GM21528 (cell line): ENCODE data around the gene GNPTG.

Experiments used
- ATAC-seq: cut with Tn5 transposase; IDR thresholded peaks from one replicate; pipeline ENCODE4 v1.9.1; 2021; ENCODE audit warnings: mild to moderate bottlenecking, moderate library complexity; ENCODE audit not compliant: unreplicated experiment, low FRiP score

GNPTG gene

DNA sequence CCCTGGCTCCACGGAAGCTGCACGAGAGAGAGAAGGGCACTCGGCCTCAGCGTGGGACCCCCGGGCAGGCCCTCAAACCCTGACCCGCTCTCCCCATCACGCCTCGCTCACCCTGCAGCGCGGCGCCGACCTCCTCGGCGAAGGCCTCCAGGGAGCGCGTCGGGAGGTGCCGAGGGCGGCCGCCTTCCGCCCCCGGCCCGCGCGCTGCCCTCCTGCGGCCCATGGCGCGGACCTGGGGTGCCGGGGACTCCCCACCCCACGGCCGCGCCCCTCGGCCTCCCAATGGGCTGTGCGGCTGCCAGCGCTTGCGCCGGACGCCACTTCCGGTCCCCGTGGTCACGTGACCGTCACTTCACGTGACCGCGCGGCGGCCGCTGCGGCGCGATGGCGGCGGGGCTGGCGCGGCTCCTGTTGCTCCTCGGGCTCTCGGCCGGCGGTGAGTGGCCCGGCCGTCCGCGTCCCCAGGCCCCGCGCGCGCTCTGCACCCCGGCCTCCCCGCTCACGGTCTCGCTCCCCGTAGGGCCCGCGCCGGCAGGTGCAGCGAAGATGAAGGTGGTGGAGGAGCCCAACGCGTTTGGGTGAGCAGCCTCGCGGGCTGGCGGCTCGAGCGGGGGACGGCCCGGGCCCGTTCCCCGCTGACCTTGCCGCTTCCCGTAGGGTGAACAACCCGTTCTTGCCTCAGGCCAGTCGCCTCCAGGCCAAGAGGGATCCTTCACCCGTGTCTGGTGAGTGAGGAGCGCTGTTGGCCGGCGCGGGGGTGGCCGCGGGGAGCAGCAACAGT lies at the start of gene GNPTG, which contains the start of gene TSR3:
Gene GNPTG, plus strand, starts transcription at position 350 of the 781 bp plus-strand sequence. Its CDS starts 35 bp downstream, at position 385.
Gene TSR3, minus strand, starts transcription at position 297 of the 781 bp plus-strand sequence. Its CDS starts 74 bp downstream, at position 223.
- ATAC-seq: peak; percentile 54

DNA sequence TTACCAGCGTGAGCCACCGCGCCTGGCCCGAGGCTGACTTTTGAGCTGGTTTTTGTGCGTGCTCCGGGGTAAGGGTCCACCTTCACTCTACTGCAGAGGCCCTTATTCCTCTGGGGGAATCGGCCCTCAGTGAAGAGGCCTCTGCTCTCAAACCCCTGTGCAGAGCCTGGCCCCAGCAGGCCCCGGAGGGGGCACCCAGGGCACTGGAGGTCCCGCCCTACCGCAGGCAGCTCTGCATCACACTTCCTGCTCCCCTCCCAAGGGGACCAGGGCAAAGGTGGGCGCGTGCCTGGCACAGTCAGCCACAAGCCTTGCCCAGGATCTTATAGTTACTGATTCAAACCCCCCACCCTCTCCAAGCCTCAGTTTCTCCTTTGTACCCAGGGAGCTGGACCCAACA lies 45.9 kb upstream of the GNPTG start:
- no peak for ATAC-seq

DNA sequence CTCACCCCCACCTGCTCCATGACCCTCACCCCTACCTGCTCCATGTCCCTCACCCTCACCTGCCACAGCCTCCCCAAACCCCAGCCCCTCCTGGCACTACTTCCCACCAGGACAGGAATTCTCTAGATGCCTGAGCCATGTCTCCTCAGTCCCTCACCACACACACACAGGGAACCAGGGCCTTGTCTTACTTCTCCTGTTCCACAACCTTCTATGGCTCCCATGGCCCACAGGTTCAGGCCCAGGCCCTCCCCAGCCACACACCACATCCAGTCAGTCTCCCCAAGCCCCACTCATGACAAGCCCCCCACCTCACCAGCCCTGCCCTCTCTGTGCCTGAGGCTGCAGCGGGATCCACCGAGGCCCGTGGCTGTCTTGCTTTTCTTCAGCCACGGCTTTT lies 45.4 kb upstream of the GNPTG start:
- no peak for ATAC-seq

DNA sequence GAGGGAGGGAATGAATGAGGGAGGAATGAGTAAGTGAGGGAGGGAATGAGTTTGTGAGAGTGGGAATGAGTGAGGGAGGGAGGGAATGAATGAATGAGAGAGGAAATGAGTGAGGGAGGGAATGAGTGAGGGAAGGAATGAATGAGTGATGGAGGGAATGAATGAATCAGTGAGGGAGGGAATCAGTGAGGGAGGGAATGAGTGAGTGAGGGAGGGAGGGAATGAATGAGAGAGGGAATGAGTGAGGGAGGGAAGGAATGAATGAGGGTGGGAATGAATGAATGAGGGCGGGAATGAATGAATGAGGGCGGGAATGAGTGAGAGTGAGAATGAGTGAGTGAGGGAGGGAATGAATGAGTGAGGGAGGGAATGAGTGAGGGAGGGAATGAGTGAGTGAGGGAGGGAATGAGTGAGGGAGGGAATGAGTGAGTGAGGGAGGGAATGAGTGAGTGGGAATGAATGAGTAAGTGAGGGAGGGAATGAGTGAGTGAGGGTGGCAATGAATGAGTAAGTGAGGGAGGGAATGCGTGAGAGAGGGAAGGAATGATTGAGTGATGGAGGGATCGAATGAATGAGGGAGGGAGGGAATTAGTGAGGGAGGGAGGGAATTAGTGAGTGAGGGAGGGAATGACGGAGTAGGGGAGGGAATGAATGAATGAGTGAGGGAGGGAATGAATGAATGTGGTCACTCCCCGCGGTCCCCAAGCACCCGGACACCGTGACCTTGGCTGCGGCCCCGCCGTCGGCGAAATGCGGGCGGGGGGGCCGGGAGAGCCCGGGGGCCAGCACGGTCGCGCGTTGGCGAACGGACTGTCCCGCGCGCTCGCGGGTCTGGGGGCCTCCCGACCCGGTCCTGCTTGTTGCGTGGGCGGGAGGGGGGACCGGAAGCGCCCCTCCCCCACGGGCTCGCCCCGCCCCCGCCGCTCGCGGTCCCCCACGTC lies 43.4 kb upstream of the GNPTG start:
- peak; percentile 12 for ATAC-seq

DNA sequence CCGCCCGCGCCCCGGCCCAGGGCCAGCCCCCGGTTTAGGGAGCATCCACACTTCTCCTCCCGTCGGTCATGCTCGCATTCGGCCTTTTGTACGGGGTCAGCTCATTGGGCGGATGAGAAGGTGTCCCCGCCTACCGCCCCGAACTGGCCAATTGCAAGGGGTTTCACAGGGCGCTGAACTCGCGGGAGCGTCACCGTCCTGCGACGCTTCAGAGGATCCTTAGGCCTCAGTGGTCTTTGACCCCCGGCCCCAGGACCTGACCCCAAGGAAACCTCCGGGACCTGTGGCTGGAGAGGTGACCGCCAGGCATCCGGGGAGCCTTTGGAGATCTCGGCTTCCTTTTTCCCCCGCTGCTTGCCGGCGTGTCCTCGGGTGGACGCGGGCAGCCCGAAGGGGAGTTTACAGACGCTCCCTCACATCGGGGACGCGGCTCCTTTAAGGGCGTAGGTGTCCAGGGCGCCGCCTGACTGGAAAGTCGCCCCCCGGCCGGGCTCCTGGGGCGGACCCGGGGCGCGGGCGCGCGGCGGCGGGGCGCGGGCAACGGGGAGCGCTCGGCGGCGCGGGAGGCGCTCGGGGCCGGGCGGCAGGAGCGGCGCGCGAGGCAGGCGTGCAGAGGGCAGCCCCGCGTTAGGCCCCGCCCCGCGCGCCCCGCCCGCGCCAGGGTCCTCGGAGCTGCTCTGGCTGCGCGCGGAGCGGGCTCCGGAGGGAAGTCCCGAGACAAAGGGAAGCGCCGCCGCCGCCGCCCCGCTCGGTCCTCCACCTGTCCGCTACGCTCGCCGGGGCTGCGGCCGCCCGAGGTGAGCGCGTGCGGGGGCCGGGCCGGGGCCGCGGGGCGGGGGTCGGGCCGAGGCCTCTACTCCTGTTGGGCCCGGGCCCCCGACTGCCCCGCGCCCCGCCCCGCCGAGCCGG lies 42.5 kb upstream of the GNPTG start, which contains the start of gene UBE2I:
Gene UBE2I, plus strand, starts transcription at position 660 of the 909 bp plus-strand sequence. CDS start 4,395 bp downstream, outside the sequence.
- peak; percentile 56 for ATAC-seq

DNA sequence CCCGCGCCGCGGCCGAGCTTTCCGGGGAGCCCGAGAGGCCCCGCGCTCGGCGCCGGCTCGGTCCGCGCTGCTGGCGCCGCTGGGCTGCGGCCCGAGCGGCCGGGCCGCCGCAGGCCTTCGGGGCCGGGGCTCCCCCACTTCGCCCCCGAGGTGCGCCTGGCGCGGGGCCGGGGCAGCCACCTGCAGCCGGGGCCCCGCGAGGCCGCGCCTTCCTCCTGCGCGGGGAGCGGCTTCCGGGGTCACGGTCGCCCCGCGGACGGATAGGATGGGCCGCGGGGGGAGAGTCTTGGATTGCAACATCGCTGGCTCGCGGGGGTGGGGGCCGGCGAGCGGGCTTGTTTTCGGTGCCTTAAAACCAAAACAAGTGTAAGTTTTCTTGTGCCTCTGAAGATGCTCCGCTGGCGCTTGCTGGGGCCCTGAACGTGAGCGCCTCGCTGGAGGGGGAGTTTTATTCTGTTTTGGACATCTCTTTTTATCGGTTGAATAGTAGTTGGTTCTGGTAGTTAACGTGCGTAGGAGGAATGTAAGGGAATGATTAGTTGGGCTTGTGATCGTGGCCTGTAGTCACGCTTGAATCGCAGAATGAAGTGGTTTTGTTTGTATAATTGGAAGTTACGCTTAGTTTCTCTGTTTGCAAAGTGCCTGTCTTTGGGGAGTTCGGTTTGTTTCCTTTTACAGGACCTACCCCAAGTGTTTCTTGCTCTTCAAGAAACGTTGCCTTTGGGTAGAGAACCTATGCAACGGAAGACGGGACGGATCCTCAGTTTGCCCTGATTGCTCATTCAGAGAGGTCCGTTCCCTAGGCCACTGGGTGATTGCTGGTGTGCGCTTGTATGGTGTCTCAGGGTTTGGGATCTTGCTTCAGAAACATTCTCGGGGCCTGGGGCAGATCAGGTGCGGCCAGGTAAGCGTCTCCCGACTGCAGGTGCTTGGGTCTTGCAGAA lies 41.6 kb upstream of the GNPTG start:
- peak; percentile 10 for ATAC-seq

DNA sequence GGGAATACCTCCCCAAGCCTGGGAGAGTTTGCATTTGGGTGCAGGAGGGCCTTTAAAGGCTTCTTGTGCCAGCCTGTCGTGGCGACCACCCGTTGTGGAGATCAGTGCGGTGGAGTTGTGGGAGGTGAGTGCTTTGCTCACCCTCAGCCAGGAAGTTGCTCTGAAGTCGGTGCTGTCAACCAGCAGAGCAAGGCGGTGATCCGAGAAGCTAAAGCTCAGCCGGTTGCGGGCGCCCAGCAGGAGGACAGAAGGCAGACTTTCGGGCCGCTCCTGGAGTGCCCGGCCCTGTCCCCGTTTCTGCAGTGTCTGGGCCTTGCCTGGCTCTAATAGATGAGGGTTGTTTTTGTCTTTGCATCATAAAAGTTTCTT lies 40.9 kb upstream of the GNPTG start:
- no peak for ATAC-seq

DNA sequence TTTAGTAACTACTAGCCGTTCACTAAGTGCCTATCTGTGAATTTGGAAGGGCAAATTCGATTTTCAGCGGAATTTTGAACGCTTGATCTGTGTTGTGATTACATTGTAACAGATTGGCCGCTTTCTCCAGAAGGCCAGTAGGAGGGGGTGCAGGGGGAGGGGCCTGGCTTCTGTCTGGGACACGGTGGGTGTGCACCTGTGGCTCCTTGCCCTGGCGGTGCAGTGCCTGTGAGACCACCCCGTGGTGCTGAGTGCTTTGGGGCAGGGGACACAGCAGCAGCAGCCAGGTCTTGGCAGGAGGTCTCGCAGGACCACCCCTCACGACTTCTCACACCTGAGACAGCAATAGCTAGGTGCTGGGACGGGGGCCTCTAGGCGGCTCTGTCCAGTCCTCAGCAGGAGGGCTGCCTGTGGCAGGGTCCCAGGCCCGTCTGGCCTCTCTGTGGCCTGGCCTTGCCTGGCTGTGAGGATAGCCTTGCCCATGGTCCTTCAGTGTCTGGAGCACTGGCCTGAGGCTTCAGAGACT lies 40.5 kb upstream of the GNPTG start:
- no peak for ATAC-seq

DNA sequence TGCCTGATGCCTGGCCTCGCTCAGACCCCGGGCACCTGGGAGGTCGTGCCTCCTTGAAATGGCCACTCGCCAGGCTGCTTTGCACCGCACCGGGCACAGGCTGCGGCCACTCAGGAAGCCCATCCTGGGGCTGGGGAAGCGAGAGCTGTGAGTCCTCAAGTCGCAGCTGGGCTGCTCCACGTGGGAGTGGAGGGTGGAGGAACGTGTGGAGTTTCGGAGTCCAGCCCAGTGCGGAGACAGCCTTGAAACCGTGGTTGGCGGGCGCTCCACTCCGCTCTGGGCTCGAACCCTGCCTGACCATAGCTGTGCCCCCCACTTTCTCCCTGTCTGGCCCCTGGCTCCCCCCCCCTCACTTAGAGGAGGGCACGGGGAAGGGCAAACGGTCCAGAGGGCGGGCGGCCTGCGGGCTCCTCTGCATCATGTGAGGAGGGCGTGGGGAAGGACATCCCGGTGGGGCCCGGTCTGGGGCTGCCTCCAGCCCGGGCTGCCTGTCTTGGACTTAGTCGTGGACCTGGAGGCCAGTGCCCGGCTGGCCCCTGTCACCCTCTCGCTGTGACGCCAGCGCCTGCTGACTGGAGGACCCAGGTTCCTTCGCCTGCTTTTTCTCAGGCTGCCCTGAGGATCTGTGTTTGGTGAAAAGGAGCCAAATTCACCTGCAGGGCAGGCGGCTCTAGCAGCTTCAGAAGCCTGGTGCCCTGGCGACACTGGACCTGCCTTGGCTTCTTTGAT lies 39.8 kb upstream of the GNPTG start:
- no peak for ATAC-seq

DNA sequence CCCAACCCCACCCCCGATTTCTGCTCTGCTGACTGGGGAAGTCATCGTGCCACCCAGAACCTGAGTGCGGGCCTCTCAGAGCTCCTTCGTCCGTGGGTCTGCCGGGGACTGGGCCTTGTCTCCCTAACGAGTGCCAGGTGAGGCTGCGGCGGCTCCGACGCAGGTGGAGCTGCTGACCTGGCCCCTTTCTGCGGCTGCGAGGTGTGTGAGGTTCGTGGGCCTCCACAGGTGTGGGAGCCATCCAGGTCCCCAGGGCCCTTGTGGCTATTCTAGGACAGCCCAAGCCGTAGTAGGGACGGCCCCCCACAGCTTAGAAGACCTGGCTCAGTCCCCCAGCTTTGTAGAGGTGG lies 39.3 kb upstream of the GNPTG start:
- ATAC-seq: no peak

DNA sequence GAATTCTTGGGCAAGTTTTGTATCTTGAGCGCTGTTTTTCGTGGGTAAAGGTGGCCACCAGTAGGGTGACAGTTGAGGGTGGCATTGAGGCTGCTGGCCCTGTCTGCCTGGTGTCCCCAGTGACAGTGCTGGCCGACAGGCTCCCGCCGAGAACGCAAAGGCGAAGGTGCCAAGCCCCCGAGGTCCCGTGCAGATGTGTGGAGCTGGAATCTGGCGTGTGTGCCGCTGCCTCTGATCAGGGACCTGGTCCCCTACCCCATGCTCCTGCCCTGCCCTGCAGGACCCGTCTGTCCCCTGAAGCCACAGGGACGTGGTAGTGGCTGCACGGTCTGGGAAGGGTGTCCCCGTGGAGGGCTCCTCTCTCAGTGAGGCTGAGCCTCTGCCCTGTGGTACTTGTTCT lies 38.8 kb upstream of the GNPTG start:
- no peak for ATAC-seq

DNA sequence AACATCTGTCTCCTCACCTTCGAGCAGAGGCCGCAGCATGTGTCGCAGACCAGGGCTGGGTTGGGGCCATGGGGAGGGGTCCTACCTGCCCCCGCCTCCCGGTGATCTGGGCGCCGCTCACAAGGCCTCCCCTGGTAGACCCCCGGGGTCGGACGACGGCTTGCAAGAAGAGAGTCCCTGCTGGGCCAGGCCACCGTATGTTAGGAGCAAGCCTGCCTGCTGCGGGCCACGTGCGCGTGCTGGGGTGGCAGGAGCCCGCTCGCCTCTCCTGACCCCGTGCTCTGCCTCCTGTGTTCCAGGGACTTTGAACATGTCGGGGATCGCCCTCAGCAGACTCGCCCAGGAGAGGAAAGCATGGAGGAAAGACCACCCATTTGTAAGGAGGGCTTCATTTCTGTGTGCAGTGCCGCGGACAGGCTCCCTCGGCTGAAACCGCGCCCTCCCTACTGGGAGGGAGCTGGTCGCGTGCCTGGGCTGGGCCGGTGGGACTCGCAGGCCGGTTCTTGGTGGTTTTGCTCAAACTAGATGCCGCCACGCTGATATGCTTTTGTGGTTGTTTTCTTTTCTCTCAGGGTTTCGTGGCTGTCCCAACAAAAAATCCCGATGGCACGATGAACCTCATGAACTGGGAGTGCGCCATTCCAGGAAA lies 37.9 kb upstream of the GNPTG start:
- ATAC-seq: no peak

DNA sequence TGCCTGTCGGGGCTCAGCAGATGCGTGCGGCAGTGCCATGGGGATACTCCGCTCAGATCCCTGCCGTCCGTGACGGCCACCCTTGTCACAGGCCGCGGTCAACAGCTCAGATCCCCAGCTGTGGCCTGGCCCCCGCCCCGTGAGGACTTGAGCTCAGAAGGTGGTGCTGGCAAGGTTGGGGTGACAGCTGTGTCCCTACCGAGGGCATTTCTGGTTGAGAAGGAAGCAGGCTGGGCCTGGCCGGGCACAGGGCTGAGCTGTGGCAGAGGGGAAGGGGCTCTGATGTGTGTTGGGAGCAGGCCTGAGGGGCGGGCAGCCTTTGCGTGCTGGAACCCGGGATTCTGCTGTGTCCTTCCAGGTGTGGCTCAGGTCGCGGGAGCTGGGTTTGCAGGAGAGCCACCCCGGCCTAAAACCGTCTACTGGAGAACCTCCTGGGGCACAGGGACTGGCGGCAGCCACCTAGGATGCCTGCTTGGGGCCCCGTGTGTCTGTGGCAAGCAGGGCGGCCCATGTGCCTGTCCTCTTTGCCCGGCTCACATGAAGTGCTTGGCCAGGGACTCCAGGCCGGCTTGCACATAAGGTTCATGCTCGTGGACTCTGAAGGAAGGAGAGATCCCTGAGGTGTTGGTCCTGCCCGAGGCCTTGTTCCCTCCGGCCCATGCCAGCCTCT lies 37.2 kb upstream of the GNPTG start:
- no peak for ATAC-seq

DNA sequence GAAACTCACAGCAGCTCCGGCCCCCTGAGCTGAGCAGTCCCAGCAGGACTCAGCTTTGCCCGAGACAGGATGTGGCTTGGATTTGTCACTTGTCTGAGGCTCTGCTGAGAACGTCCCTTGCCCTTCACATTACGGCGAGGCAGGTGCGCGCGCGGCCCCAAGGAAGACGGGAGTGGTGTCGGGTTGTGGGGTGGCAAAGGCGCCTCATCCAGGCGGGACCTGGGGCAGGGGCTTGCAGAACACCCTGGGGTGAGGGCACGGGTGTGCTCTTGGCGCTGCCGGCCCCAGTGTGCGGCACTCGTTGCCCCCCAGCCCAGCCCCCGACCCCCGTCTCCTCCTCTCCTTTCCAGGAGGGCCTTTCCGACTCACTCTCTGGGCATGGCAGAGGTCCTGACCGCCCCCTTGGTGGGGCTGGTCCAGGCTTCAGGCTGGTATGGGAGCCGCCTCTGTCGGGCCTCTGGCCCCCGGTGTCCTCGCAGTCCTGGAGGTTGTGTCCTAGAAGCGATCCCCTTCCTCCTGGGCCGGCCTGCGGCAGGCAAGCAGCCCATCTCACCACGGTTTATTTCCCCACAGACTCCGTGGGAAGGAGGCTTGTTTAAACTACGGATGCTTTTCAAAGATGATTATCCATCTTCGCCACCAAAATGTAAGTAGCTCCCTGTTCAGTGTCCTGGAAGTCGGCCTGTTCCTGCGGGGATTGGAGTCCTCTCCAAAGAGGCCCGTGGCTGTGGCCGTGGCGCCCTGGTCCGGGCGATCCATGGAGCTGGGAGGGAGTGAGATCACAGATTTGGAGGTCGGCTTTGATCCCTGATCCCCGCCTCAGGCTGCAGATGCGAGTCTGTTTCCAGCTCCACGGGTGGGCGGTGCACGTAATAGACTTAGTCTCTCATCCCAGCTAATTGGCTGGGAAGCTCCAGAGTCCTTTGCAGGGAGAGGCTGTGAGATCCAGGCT lies 36.4 kb upstream of the GNPTG start:
- no peak for ATAC-seq

DNA sequence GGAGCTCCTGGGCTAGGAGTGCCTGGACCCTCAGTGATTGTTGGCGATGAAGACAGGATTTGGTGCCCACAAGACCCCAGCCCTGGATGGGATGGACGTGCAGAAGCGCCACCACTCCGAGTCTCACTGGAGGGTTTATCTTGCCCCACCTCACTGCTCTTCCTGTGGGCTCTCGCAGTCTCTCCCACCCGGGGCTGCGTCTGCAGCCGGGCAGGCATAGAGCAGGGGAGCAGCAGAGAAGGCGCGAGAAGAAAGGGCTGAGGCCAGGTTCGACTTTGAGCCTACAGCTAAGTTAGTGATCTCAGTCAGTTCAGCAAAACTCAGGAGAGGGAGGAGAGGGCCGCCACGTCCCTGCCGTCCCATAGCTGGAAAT lies 35.7 kb upstream of the GNPTG start:
- ATAC-seq: no peak
